ENCODE measurements around the gene OGA. TPM values are rescaled to one million over a fixed set of nuclear protein-coding genes. Genes with fewer than 3 reads are reported as not detected.

The OGA gene
- total RNA-seq, 4 donors from 2014 or later = 160 to 233 (median 190) TPM

GRCh38 chr10:101834341-101834740 is 16.1 kb upstream of the OGA start:
- TF ChIP-seq CTCF (IDR thresholded peaks at IDR 0.05; ENCODE audit: low read depth) = no peak

GRCh38 chr10:101833466-101833865 is 15.2 kb upstream of the OGA start:
- no peak for TF ChIP-seq CTCF (IDR thresholded peaks at IDR 0.05; ENCODE audit: low read depth)

GRCh38 chr10:101832325-101832771 is 14.1 kb upstream of the OGA start:
- TF ChIP-seq CTCF (IDR thresholded peaks at IDR 0.05; ENCODE audit: low read depth) = no peak

GRCh38 chr10:101831169-101831811 is 13.0 kb upstream of the OGA start:
- no peak for TF ChIP-seq CTCF (IDR thresholded peaks at IDR 0.05; ENCODE audit: low read depth)

- no peak for TF ChIP-seq CTCF (IDR thresholded peaks at IDR 0.05; ENCODE audit: low read depth)
These were observed 12.3 kb upstream of the OGA start for GRCh38 chr10:101830322-101831168.

- no peak for TF ChIP-seq CTCF (IDR thresholded peaks at IDR 0.05; ENCODE audit: low read depth)
These were observed 11.5 kb upstream of the OGA start for GRCh38 chr10:101829561-101830315.
